HUDEP-2 (cell line): Measurements from ENCODE around the gene TRIM75.
"Not testable (repeated sequence)": the region's sequence is repeated elsewhere in the genome, so short reads cannot be mapped to it uniquely, and the experiment has no call there.

Experiments used
- DNase-seq, 76 experiments: peaks; one replicate each; lab custom pipeline; 2025; ENCODE audit not compliant: unreplicated experiment in 76 of 76; lab: John Stamatoyannopoulos, UW

The TRIM75 gene

DNA sequence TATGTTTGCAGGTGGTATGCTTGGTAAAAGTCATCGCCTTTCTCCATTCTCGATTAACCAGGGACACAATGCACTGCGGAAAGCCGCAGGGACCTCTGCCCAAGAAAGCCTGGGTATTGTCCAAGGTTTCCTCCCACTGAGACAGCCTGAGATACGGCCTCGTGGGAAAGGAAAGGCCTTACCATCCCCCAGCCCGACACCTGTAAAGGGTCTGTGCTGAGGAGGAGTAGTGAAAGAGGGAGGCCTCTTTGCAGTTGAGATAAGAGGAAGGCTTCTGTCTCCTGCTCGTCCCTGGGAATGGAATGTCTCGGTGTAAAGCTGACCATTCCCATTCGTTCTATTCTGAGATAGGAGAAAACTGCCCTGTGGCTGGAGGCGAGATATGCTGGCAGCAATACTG is 19.7 kb downstream of the TRIM75 start:
- not testable (repeated sequence) for DNase-seq

DNA sequence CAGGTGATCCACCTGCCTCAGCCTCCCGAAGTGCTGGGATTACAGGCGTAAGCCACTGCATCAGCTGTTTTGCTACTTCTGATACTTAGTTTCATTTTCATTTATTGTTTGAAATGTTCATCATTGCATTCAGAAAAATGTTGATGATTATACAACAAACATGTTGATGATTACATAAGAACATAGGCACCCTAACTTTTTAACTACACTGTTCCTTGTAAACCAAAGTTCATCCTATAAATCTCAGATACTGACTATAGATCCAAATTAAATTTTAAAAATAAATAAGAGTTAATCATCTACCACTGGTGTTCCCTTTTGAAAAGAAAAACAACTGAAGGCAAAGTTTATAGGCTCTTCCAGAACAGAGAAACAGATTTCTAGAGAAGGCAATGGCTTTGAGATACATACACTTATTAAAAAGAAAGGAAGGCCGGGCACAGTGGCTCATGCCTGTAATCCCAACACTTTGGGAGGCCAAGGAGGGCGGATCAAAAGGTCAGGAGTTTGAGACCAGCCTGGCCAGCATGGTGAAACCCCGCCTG is 23.4 kb downstream of the TRIM75 start:
- no peak for DNase-seq

DNA sequence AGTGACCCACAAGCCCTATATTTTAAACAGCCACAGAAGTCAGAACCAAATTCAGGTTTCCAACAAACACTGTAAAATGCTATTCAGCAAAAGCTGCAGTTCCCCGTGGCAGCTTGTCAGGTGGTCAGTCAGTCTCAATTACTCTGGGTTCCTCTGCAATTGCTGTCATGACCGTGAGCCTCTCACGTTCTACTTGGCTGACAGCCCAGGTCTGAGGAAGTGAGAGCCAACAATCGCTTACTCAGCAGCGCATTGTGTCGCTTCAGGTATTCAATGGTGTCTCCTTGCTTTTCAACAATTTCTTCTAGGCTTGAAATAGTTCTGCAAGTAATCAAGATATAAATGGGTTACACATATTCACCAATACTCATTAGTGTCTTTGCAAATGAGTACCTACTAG is 25.8 kb downstream of the TRIM75 start:
- peak in 48 of 76 experiments; percentile 0 to 68 (median 19) for DNase-seq

GRCh38 chr4:165084787-165085186 is 31.1 kb downstream of the TRIM75 start:
- not testable (repeated sequence) for DNase-seq

DNA sequence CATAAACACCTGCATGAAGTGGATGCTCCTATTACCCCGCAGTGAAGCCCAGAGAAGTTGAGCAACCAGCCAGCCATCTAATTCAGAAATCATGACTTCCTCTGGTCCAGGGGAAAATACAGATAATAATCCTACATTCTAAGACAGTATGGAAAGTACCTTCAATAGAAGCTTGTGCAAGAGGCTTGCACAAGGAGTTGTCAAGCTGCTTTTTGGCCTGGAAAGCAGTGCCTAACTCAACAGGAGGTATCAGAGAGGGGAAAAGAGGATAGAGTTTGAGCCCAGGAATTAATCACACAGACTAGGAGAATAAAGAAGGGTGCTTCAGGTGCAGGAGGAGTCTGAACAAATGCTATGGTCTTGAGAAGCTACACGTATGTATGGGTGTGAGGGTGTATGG is 32.3 kb downstream of the TRIM75 start:
- no peak for DNase-seq

- no peak for DNase-seq
Measured at GRCh38 chr4:165088366-165088765, 34.7 kb downstream of the TRIM75 start.

DNA sequence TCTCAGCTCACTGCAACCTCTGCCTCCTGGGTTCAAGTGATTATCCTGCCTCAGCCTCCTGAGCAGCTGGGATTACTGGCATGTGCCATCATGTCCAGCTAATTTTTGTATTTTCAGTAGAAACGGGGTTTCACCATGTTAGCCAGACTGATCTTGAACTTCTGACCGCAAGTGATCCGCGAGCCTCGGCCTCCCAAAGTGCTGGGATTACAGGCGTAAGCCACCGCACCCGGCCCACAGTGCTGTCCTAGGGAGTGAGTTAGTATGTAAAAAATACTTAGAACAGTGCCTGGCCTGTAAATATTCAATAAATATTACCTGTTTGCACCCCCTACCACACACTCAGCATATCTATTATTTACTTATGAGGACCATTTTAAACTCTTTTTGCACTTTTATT is 38.5 kb downstream of the TRIM75 start:
- DNase-seq: not testable (repeated sequence)

- DNase-seq: no peak
Measured at GRCh38 chr4:165094873-165095272, 41.2 kb downstream of the TRIM75 start.

DNA sequence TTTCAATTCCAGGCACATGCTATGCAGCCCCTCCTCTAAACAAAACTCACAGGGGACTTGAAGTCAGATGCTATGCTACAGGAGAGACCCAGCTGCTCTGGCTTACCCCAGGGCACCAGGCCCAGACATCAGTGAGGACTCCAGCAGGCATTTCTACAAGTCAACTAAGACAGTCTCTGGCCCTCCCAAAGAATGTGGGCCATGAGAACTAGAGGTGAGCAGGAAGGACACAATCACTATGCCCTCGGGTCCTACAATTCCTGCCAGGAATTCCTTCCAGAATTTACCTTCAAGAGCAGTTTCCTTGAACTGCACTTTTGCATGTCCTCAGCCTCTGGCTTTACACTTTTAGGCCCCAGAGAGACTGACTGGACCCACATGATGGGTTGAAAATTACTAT is 41.6 kb downstream of the TRIM75 start:
- DNase-seq: no peak

- DNase-seq: peak in 1 of 76 experiments; percentile 20
Measured at GRCh38 chr4:165096776-165097175, 43.1 kb downstream of the TRIM75 start.

DNA sequence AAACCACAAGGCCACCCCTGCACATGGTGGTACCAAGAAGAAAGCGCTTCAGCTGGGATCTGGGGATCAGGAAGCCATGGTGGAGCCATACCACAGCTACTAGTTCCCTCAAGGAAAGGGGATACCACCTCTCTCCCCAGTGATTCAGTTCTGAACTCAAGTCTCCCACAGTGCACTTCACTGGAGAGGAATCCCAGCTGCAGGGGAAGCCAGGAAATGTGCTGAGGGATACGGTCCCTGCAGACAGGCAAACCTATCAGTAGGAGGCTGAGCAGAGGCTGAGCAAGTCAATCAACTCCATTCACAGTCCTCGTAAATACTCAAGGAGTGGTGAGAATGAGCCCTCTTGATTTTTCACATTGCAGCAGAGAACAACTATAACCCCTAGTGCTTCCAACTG is 48.0 kb downstream of the TRIM75 start:
- no peak for DNase-seq

GRCh38 chr4:165106518-165106917 is 52.9 kb downstream of the TRIM75 start:
- DNase-seq: no peak
